ENCODE results near the gene CORO1C.
"Not testable (repeated sequence)": the region's sequence is repeated elsewhere in the genome, so short reads cannot be mapped to it uniquely, and the experiment has no call there.

Gene CORO1C

GRCh38 chr12:108731105-108731865 is at the start of gene CORO1C:
TSS of gene CORO1C (minus strand) at chr12:108731518. CDS start at chr12:108701318, 30,200 bp downstream.
- peak; percentile 96 for DNase-seq (ENCODE audit: low spot score)

- peak; percentile 35 for DNase-seq (ENCODE audit: low spot score)
Measured at GRCh38 chr12:108779998-108780688, 48.8 kb upstream of the CORO1C start.

GRCh38 chr12:108778053-108778452 is 46.7 kb upstream of the CORO1C start:
- DNase-seq (ENCODE audit: low spot score) = no peak

GRCh38 chr12:108777156-108777555 is 45.8 kb upstream of the CORO1C start:
- DNase-seq (ENCODE audit: low spot score) = no peak

- peak; percentile 89 for DNase-seq (ENCODE audit: low spot score)
Measured at GRCh38 chr12:108773798-108774788, 42.8 kb upstream of the CORO1C start.

GRCh38 chr12:108772891-108773797 is 41.8 kb upstream of the CORO1C start:
- no peak for DNase-seq (ENCODE audit: low spot score)

- DNase-seq (ENCODE audit: low spot score) = peak; percentile 41
Measured at GRCh38 chr12:108772247-108772646, 40.9 kb upstream of the CORO1C start.

- DNase-seq (ENCODE audit: low spot score) = not testable (repeated sequence)
Measured at GRCh38 chr12:108771835-108772234, 40.5 kb upstream of the CORO1C start.

- DNase-seq (ENCODE audit: low spot score) = no peak
Measured at GRCh38 chr12:108770963-108771362, 39.6 kb upstream of the CORO1C start.

GRCh38 chr12:108770269-108770829 is 39.0 kb upstream of the CORO1C start:
- DNase-seq (ENCODE audit: low spot score) = no peak

GRCh38 chr12:108768591-108769500 is 37.5 kb upstream of the CORO1C start:
- DNase-seq (ENCODE audit: low spot score) = peak; percentile 34

GRCh38 chr12:108766294-108766693 is 35.0 kb upstream of the CORO1C start:
- DNase-seq (ENCODE audit: low spot score) = no peak

- no peak for DNase-seq (ENCODE audit: low spot score)
Measured at GRCh38 chr12:108765289-108765764, 34.0 kb upstream of the CORO1C start.

- DNase-seq (ENCODE audit: low spot score) = no peak
Measured at GRCh38 chr12:108764540-108765288, 33.4 kb upstream of the CORO1C start.

GRCh38 chr12:108761226-108761625 is 29.9 kb upstream of the CORO1C start:
- no peak for DNase-seq (ENCODE audit: low spot score)

GRCh38 chr12:108759924-108760323 is 28.6 kb upstream of the CORO1C start:
- no peak for DNase-seq (ENCODE audit: low spot score)

- DNase-seq (ENCODE audit: low spot score) = no peak
Measured at GRCh38 chr12:108757856-108758255, 26.5 kb upstream of the CORO1C start.

- no peak for DNase-seq (ENCODE audit: low spot score)
Measured at GRCh38 chr12:108756421-108756820, 25.1 kb upstream of the CORO1C start.

GRCh38 chr12:108755481-108755880 is 24.2 kb upstream of the CORO1C start:
- DNase-seq (ENCODE audit: low spot score) = no peak

All from AG20443 (cell line).